Body of pancreas (tissue), 4 donors: ENCODE data around the gene TBX19. TPM values are rescaled to one million over a fixed set of nuclear protein-coding genes. Genes with fewer than 3 reads are reported as not detected.

ENCODE experiments used
- ATAC-seq: fragments of 150-250 bp; one replicate; pipeline ENCODE4 v1.9.1; 2016
- DNase-seq, 4 donors: peaks; one replicate each; pipeline ENCODE4 v3.0.0-alpha.2; 2019
- H3K27ac ChIP-seq, 4 donors: fragments of 200-600 bp; sonication (generic); 1 replicate in 3 of 4; 2 replicates in 1 of 4; pipeline versions ENCODE4 v1.5.1 to v1.6.1; 2016 to 2019; ENCODE audit warnings: mild to moderate bottlenecking in 1 of 4, mixed read lengths in 1 of 4, moderate library complexity in 1 of 4
- H3K27me3 ChIP-seq, 2 donors: fragments of 200-600 bp; sonication (generic); one replicate each; pipeline ENCODE4 v1.6.0; 2016; ENCODE audit warnings: mild to moderate bottlenecking in 1 of 2
- H3K36me3 ChIP-seq, 2 donors: fragments of 200-600 bp; sonication (generic); replicated peaks in 1 of 2; 2 replicates each; pipeline ENCODE4 v1.5.1; 2016; ENCODE audit warnings: low read depth in 2 of 2; ENCODE audit not compliant: insufficient read depth in 1 of 2
- H3K4me1 ChIP-seq: fragments of 200-600 bp; sonication (generic); one replicate; pipeline ENCODE4 v1.6.0; 2016
- H3K4me3 ChIP-seq, 2 donors: fragments of 200-600 bp; sonication (generic); 1 replicate in 1 of 2; 2 replicates in 1 of 2; pipeline ENCODE4 v1.5.1; 2016 to 2019
- H3K9me3 ChIP-seq, 3 donors: fragments of 200-600 bp; sonication (generic); 1 replicate in 2 of 3; 2 replicates in 1 of 3; pipeline ENCODE4 v1.5.1; 2016
- CTCF ChIP-seq, 7 experiments: fragments of 450-650 bp in 4 of 7; fragments of 200-600 bp in 3 of 7; sonication (generic) in 3 of 7; IDR thresholded peaks; one replicate each; pipeline ENCODE4 v1.5.1; 2016 to 2019; ENCODE audit warnings: antibody characterized with exemption in 7 of 7
- POLR2A ChIP-seq, 3 donors: fragments of 450-650 bp; IDR thresholded peaks; one replicate each; pipeline ENCODE4 v1.6.1; 2016; ENCODE audit warnings: antibody characterized with exemption in 3 of 3, mild to moderate bottlenecking in 2 of 3
- WGBS, 2 donors: methylation state at CpG; one replicate each; pipeline ENCODE4 v1.1.5; 2017; 5-methylcytosine and 5-hydroxymethylcytosine counted together
- intact Hi-C: fragments of 100-400 bp; cut with DNase I; formaldehyde crosslinking; loops from one replicate; pipeline ENCODE4 v1.15.1; 2023
- total RNA-seq, 2 donors: library from RNA; depleted of rRNA; stranded (reverse); fragments of >200 nt; gene quantifications; one replicate each; pipeline ENCODE4 v1.1.0, GENCODE V29; 2016

Gene TBX19
- total RNA-seq, 2 donors from 2014 or later = 0.78 to 2.0 TPM

GRCh38 chr1:168321945-168322344 is 41.3 kb downstream of the TBX19 start:
- TF ChIP-seq CTCF (IDR thresholded peaks at IDR 0.05) (peak in 4 of 7 experiments; percentile 22 to 44 (median 33)), POLR2A (IDR thresholded peaks at IDR 0.05) (no peak)
- Histone ChIP-seq H3K4me1 (no peaks in the 10 kb centered on the region), H3K9me3 (no peaks in the 10 kb centered on the region), H3K27me3 (no peaks in the 10 kb centered on the region), H3K36me3 (no peaks in the 10 kb centered on the region), H3K27ac (no peak overlapping the region), H3K4me3 (no peak overlapping the region)
- no peak for DNase-seq
- intact Hi-C loops = no loop called here
- 13 to 55% methylated on average over 1 of the region's 1 CpG for WGBS, 2 donors
- ATAC-seq = no peak

GRCh38 chr1:168324745-168325425 is 44.2 kb downstream of the TBX19 start:
- Histone ChIP-seq H3K4me3 (no peak overlapping the region), H3K27ac (no peak overlapping the region), H3K36me3 (no peaks in the 10 kb centered on the region), H3K4me1 (no peaks in the 10 kb centered on the region), H3K27me3 (no peaks in the 10 kb centered on the region), H3K9me3 (no peaks in the 10 kb centered on the region)
- 87 to 89% methylated on average over 4 of the region's 4 CpGs for WGBS, 2 donors
- no peak for TF ChIP-seq POLR2A (IDR thresholded peaks at IDR 0.05)
- TF ChIP-seq CTCF (IDR thresholded peaks at IDR 0.05) = no peak
- no peak for ATAC-seq
- intact Hi-C loops = no loop called here
- no peak for DNase-seq

- WGBS, 2 donors = 89 to 95% methylated on average over 5 of the region's 5 CpGs
- H3K4me1 ChIP-seq = no peaks in the 10 kb centered on the region
- no peak for TF ChIP-seq POLR2A (IDR thresholded peaks at IDR 0.05)
- no peak for TF ChIP-seq CTCF (IDR thresholded peaks at IDR 0.05)
- H3K36me3 ChIP-seq = no peaks in the 10 kb centered on the region
- no peaks in the 10 kb centered on the region for H3K27me3 ChIP-seq
- ATAC-seq (no peak), DNase-seq (no peak)
- H3K27ac ChIP-seq = no peak overlapping the region
- intact Hi-C loops = no loop called here
- no peaks in the 10 kb centered on the region for H3K9me3 ChIP-seq
- no peak overlapping the region for H3K4me3 ChIP-seq
Observed at GRCh38 chr1:168328731-168329364, 48.2 kb downstream of the TBX19 start.

- no peaks in the 10 kb centered on the region for H3K36me3 ChIP-seq
- no peak for DNase-seq
- intact Hi-C loops = no loop called here
Observed at GRCh38 chr1:168330285-168330684, 49.6 kb downstream of the TBX19 start.

More at GRCh38 chr1:168330285-168330684, 49.6 kb downstream of the TBX19 start:
- Histone ChIP-seq H3K9me3 (no peaks in the 10 kb centered on the region), H3K4me3 (no peak overlapping the region), H3K4me1 (no peaks in the 10 kb centered on the region), H3K27ac (no peak overlapping the region), H3K27me3 (no peaks in the 10 kb centered on the region)
- 84 to 91% methylated on average over 3 of the region's 3 CpGs for WGBS, 2 donors
- TF ChIP-seq CTCF (IDR thresholded peaks at IDR 0.05) (no peak), POLR2A (IDR thresholded peaks at IDR 0.05) (no peak)
- ATAC-seq = no peak
